Breast epithelium (tissue), 3 donors: ENCODE measurements around the gene MAB21L2.

Experiments
- CTCF ChIP-seq, 3 donors: fragments of 450-650 bp; IDR thresholded peaks; one replicate each; pipeline ENCODE4 v1.5.1; 2016 to 2017; ENCODE audit warnings: antibody characterized with exemption in 3 of 3, mild to moderate bottlenecking in 3 of 3, moderate library complexity in 3 of 3
- POLR2A ChIP-seq: fragments of 450-650 bp; IDR thresholded peaks from one replicate; pipeline ENCODE4 v1.6.1; 2016; ENCODE audit warnings: antibody characterized with exemption, mild to moderate bottlenecking, moderate library complexity
- POLR2AphosphoS5 ChIP-seq, 3 donors: sonication (generic); formaldehyde crosslinking; IDR thresholded peaks; one replicate each; pipeline ENCODE4 v1.6.1; 2017; ENCODE audit warnings: antibody characterized with exemption in 3 of 3

GRCh38 chr4:150609131-150609530, 27.2 kb downstream of the MAB21L2 start:
- TF ChIP-seq CTCF (IDR thresholded peaks at IDR 0.05) (no peak), POLR2A (no peak), POLR2AphosphoS5 (IDR thresholded peaks at IDR 0.05) (no peak)
